Esophagus muscularis mucosa (tissue), 4 donors: Measurements from ENCODE around the gene SLC22A6.

Experiments
- CTCF ChIP-seq, 3 experiments: fragments of 200-600 bp in 2 of 3; fragments of 450-650 bp in 1 of 3; sonication (generic) in 2 of 3; IDR thresholded peaks; one replicate each; pipeline ENCODE4 v1.5.1; 2017 to 2019; ENCODE audit warnings: antibody characterized with exemption in 3 of 3, mild to moderate bottlenecking in 2 of 3, moderate library complexity in 1 of 3
- EP300 ChIP-seq: sonication (generic); formaldehyde crosslinking; IDR thresholded peaks from one replicate; pipeline ENCODE4 v1.6.1; 2017; ENCODE audit warnings: antibody characterized with exemption
- POLR2AphosphoS5 ChIP-seq, 2 donors: sonication (generic); formaldehyde crosslinking; IDR thresholded peaks; one replicate each; pipeline ENCODE4 v1.6.1; 2017; ENCODE audit warnings: antibody characterized with exemption in 2 of 2

DNA sequence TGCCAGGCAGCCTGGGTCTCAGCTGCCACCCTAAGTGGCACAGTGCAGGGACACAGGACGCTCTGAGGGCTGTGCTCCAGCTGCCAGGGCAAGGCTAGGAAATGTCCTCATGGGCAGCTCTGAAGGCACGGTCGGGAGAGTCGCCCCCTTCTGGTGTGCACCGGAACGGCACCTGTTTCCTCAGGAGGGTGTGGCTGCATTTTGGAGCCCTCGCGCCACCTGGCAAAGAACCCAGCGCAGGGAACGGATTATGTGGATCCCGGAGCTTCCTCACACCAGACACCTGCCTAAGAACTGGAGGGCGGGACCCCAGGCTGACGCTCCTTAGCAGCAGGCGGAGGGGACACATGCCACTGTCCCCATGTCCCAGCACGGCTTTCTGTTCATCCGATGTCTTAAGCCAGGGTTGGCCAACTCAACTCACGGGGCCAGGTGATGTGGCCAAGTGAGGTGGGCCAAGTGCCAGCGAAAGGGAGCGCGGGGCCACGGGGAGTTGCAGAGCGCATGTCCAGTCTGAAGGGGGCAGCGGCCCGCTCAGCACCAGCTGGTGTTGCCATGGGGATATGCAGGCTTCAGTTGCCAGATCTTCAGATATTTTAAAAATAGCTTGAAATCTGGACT, 36.0 kb upstream of the SLC22A6 start:
- TF ChIP-seq EP300 (no peak), CTCF (IDR thresholded peaks at IDR 0.05) (no peak), POLR2AphosphoS5 (IDR thresholded peaks at IDR 0.05) (no peak)
